NAMALWA (cell line): Measurements from ENCODE around the gene OR4Q3.
"Not testable (repeated sequence)": the region's sequence is repeated elsewhere in the genome, so short reads cannot be mapped to it uniquely, and the experiment has no call there.

Source experiments
- DNase-seq: peaks from one replicate; pipeline ENCODE4 v3.0.0-alpha.2; 2015; ENCODE audit warnings: low spot score

OR4Q3 gene

DNA sequence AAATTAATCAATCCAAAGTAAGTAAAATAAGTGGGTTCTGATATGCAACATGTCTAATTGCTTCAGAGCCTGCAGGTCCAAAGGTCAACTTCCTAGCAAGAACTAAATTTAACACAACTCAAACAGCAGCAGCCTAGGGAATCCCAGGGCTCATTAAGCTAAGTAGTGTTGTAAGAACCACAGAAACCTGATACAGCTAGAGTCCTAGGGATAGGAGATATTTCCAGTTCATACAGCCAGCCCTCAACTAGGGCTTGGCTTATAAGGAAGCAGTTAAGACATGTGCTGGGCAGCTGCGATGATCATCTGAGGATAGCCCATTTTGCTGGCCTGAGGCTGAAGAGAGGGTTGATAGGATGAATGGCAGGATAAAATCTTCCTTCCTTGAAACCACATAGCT lies at the start of gene OR4Q3:
Gene OR4Q3 (plus strand): TSS at position 316 of the 400 bp plus-strand sequence.
- DNase-seq: no peak

- DNase-seq: no peak
Measured at GRCh38 chr14:19729359-19729758, 14.0 kb upstream of the OR4Q3 start.

- DNase-seq: no peak
Measured at GRCh38 chr14:19729763-19730162, 13.6 kb upstream of the OR4Q3 start.

DNA sequence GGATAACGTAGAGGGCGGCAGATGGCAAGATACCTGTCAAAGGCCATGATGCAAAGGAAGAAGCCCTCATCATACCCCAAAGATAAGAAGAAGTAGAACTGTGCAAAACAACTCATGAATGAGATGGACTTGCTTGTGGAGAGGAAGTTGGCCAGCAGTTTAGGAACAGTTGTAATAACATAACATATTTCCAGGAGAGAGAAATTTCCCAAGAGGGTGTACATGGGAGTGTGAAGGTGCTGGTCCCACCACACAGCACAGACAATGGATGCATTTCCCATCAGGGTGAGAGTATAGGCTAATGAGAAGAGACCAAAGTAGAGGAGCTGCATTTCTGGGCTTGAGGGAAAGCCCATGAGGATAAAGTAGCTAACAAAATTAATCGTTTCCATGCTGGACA lies 9.5 kb upstream of the OR4Q3 start:
- DNase-seq: not testable (repeated sequence)

- not testable (repeated sequence) for DNase-seq
Measured at GRCh38 chr14:19752316-19752715, 8.9 kb downstream of the OR4Q3 start.

DNA sequence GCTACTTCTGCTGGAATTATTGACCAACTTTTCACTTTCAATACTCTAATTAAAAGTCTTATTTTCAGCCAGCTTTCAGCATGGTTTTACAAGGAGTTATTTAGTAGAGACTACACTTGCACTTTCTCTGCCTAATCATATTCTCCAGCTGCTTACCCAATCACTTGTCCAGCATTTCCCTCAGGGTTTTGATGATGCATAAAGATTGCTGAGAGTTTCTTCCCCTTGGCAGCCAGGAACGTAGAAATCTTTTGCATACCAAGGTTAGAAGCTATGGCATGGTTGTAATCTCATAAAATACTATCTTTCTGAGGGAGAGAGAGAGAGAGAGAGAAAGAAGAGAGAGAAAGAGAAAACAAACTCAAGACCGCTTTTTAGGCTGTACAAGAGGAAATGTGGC lies 10.8 kb downstream of the OR4Q3 start:
- no peak for DNase-seq

DNA sequence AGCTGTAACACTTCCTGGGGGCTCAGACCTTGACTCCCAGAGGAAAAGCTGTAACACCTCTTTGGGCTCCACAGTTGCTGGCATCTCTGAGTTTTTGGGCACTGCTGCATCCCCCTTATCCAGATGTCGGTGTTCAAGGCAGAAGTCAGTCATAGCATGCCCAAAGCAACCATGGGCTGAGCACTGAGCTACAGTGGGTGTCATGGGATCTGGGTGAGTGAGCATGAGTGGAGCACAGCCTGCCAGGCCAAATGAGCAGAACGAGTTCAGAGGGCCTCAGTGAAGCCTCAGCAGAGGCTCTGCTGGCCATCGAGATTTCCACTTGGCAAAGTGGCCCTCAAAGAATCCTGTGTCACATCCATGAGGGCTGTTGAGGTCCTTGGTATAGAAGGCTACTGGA lies 28.1 kb downstream of the OR4Q3 start:
- DNase-seq: not testable (repeated sequence)

GRCh38 chr14:19771895-19772430 lies 28.6 kb downstream of the OR4Q3 start:
- DNase-seq: no peak

- not testable (repeated sequence) for DNase-seq
Measured at GRCh38 chr14:19772454-19772853, 29.1 kb downstream of the OR4Q3 start.

DNA sequence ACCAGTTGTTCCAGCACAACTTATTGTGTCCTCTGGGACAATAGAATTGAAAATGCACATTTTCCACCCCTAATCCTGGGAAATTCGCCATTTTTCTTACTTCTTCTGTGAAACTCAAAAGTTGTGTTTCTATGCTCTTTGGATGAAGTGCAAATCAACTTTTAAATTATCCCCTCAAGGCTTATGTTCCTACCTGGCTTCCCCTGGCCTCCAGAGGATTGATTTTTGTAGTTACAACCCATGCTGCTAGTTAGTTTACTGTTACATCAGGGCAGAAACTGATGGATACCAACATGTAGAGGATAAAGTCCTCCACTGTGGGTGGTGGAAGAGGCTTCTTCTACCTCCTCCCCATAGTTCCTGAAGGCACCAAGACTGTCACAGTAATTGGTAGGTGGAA lies 29.8 kb downstream of the OR4Q3 start, which contains the start of gene OR4M1:
Gene OR4M1 (plus strand): TSS at position 301 of the 400 bp plus-strand sequence. CDS start 6,819 bp downstream, outside the sequence.
- not testable (repeated sequence) for DNase-seq

GRCh38 chr14:19775587-19775986 lies 32.2 kb downstream of the OR4Q3 start:
- no peak for DNase-seq

GRCh38 chr14:19785848-19786247 lies 42.5 kb downstream of the OR4Q3 start:
- DNase-seq: not testable (repeated sequence)

- not testable (repeated sequence) for DNase-seq
Measured at GRCh38 chr14:19787318-19787717, 43.9 kb downstream of the OR4Q3 start.

GRCh38 chr14:19788150-19788549 lies 44.8 kb downstream of the OR4Q3 start:
- DNase-seq: not testable (repeated sequence)

DNA sequence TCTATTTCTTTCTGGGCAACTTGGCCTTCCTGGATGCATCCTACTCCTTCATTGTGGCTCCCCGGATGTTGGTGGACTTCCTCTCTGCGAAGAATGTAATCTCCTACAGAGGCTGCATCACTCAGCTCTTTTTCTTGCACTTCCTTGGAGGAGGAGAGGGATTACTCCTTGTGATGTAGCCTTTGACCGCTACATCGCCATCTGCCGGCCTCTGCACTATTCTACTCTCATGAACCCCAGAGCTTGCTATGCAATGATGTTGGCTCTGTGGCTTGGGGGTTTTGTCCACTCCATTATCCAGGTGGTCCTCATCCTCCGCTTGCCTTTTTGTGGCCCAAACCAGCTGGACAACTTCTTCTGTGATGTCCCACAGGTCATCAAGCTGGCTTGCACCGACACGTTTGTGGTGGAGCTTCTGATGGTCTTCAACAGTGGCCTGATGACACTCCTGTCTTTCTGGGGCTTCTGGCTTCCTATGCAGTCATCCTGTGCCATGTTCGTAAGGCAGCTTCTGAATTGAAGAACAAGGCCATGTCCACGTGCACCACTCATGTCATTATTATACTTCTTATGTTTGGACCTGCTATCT lies 53.2 kb downstream of the OR4Q3 start:
- DNase-seq: not testable (repeated sequence)
